Thyroid gland (tissue), 4 donors: ENCODE data around the gene OR51E1.

ENCODE experiments used
- CTCF ChIP-seq, 6 experiments: fragments of 200-600 bp in 3 of 6; fragments of 450-650 bp in 3 of 6; sonication (generic) in 3 of 6; IDR thresholded peaks; one replicate each; pipeline ENCODE4 v1.5.1; 2016 to 2019; ENCODE audit warnings: antibody characterized with exemption in 6 of 6, mild to moderate bottlenecking in 2 of 6, inconsistent platforms in 1 of 6, moderate library complexity in 1 of 6
- POLR2A ChIP-seq, 2 donors: fragments of 450-650 bp; IDR thresholded peaks; one replicate each; pipeline ENCODE4 v1.6.1; 2017; ENCODE audit warnings: antibody characterized with exemption in 2 of 2, mild to moderate bottlenecking in 2 of 2, moderate library complexity in 1 of 2

GRCh38 chr11:4662876-4663275 lies 19.1 kb downstream of the OR51E1 start:
- TF ChIP-seq CTCF (IDR thresholded peaks at IDR 0.05) (no peak), POLR2A (IDR thresholded peaks at IDR 0.05) (no peak)
